GM12891 (cell line): Measurements from ENCODE around the gene ANTXR2.

Source experiments
- POLR2A ChIP-seq: IDR thresholded peaks from 2 replicates; pipeline ENCODE4 v1.6.1; 2011; ENCODE audit warnings: low read depth, low read length, control low read depth
- POLR2AphosphoS5 ChIP-seq: IDR thresholded peaks from 2 replicates; pipeline ENCODE4 v1.6.1; 2011; ENCODE audit warnings: low read depth, low read length, control low read depth
- TAF1 ChIP-seq: IDR thresholded peaks from 2 replicates; pipeline ENCODE4 v1.6.1; 2011; ENCODE audit warnings: low read depth, low read length, control low read depth

GRCh38 chr4:79907001-79907400 lies 166.0 kb downstream of the ANTXR2 start:
- TF ChIP-seq TAF1 (no peak), POLR2A (no peak), POLR2AphosphoS5 (no peak)
